Activated naive CD8-positive, alpha-beta T cell treated with anti-CD3 and anti-CD28 coated beads, Interleukin-2, amount 50 U/mL, for 16 hours (primary cell): ENCODE results near the gene RAB8B.

ENCODE experiments used
- DNase-seq: peaks from one replicate; pipeline ENCODE4 v3.0.0-alpha.2; 2020; ENCODE audit warnings: low read depth, low spot score

Gene RAB8B

DNA sequence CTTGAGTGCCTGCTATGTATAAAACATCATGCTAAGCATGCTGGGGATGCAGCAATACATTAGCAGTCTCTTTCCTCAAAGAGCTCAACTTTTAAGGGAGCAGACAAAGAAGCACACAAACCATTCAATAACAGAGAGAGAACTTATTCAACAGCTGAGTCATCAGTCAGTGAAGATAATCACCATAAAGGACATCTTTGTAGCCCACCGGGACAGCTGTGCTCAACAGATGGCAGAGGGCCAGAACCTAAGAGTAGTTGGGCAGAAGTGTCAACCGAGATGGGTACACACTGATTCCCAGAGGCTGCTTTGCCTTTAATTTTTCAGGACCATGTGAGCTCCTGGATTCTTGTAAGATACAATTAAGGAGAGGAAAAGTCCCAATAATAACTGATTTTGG is 4.2 kb upstream of the RAB8B start:
- DNase-seq = no peak

DNA sequence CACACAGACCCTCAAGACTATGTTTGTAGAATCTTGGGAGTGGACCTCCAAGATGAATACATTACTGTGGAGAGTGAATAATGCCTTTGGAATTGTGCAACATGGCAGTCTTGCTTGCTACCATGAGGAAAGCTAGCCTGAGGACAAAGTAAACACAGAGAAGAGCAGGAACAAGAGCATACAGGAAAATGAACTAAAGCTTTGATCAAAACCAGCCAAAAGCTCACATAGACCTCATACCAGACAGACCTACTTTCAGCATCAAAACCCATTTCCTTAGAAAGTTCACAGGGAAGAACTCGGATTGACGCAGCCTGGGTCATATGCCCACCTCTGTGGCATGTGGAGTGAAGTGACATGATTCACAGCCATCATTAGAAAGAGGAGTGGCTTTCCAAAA is 3.3 kb upstream of the RAB8B start:
- no peak for DNase-seq

DNA sequence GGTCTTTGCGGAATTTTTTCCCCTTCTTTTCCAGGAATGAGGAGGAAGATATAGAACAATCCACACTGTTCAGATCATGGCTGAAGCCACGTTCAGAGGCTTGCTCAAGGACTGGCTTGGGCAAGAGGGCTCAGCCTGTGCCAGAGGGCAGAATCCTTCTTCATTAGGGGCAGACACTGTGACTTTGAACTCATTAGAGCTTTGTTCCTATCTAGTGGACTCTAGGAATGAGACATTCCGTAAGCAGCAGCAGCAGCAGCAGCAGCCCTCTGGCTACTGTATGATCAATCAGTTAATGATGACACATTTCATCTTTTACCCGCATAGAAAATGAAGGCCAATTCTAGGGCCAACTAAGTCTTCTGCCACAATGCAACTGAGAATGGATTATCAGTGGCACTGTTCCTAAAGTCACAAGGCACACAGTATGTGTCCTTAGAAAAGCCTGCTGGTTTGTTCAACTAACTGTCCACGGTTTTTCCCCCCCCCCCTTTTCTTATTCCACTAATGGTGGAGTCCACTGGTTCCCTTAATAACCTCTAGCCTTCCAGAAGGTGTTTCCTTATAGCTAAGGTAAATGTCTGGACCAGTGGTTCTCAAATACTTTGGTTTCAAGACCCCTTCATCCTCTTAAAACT is 1.7 kb upstream of the RAB8B start:
- no peak for DNase-seq

DNA sequence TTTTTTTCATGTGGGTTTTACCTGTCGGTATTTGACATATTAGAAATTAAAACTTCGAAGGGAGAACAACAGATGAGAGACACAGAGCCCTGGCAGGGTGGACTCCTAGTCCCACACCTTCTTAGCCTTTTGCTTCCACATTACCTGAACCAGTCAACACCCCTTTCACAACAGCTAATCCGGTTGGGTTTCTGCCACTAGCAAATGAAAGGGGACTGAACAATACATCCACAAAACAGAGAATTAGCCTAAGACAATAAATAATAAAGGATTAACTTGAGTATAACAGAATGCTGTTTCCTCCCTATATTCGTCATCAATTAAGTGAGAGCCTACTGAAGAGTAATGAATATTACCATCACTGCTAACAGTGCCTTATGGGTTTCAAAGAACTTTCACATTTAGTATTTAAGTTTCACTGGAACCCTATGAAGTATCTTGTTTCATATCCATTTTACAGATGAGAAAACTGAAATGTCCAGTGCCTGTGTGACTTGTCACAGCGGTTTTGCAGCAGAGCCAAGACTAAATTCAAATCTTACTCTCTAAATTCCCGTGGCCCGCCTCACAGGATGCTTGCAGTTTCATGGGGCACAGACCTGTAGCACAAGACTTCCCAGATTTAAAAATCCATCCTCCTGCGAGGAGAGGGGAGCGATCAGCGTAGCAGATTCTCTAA is 1.0 kb upstream of the RAB8B start:
- no peak for DNase-seq

DNA sequence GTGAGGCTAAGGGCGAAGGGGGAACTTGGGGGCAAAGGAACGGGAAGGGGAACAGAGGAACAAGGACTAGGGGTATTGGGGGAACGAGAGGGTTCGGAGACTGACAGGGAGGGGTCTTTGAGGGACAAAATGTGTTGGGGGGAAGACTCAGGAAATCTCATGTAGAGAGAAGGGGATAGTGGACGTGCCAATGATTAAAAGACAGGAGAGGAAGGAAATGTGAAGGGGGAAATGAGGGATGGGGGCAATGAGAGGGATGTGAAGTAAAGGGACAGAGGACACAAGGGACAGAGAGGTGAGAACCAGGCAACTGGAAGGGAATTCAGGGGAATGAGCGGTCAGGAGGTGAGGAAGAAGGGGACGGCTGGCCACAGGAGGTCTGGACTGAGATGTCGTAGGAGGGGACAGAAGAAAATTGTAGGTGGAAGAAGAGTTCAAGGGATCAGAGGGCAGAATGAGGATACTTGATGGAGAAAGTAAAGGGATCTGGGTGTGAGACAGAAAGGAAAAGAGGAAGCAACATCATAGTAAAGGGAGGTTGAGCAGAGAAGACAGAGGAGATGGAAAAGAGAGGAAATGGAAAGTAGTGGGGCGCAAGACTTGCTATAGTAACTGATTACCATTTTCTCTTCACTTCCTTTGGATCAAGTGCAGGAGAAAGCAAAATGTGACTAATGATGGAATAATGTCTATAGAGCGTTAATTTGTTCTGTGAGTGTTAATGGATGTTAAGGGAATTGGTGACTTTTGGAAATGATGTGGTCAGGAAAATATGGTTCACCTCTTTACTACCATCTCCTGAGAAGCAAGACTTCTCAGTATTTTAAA is 749 bp downstream of the RAB8B start:
- DNase-seq = no peak

GRCh38 chr15:63190769-63191649 is 1.6 kb downstream of the RAB8B start:
- no peak for DNase-seq

DNA sequence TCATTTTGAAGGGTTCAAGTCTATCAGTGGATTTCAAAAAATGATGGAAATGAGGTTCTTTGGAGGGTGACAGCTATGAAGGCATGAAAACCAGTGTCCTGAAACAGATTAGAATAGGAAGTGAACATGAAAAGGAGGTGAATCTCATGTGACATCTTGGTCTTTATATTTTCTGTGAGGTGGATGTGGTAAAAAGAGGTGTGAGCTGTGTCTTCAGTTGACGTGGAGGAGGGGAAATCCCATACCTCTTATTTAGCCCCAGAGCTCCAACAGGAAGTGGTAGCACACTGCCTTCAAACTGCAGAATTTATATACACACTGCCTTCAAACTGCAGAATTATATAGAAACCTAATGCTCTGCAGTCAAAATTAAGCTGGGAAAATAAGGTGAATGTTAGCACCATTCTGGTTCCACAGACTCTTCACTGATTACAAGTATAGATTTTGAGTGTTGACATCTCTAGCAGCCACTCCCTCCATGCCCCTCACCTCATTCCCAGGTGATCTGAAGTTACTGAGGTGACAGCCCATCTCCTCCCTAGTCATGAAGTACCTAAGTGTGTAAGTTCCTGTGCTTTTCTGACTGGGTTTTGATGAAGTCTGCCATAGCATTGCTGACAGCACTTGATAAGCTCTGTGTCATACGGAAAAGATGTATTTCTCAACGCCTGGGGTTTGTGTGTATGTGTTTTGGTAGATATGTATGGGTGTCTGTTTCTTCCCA is 2.7 kb downstream of the RAB8B start:
- DNase-seq = peak; percentile 9

- DNase-seq = no peak
Observed at GRCh38 chr15:63192619-63193206, 3.3 kb downstream of the RAB8B start.

GRCh38 chr15:63194302-63194701 is 4.9 kb downstream of the RAB8B start:
- DNase-seq = no peak

- DNase-seq = no peak
Observed at GRCh38 chr15:63194880-63195568, 5.6 kb downstream of the RAB8B start.

GRCh38 chr15:63195569-63196015 is 6.2 kb downstream of the RAB8B start:
- no peak for DNase-seq

DNA sequence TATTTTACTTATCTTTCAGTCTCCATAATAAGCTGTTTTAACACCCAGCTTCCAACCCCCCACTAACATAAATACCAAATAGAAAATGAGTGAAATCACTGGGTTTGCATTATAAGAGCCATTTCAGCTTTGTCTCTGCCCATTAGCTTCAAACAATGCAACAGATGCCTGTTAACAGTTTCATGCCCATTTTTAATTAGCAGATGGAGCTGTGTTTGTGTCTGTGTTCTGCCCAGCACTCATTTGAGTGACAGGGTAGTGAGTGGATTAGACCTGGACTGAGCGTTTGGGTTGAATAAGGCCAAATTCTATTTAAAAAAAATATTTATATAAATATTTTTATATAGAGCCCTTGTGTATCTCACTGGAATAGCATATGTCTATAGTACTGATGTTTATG is 7.4 kb downstream of the RAB8B start:
- no peak for DNase-seq

DNA sequence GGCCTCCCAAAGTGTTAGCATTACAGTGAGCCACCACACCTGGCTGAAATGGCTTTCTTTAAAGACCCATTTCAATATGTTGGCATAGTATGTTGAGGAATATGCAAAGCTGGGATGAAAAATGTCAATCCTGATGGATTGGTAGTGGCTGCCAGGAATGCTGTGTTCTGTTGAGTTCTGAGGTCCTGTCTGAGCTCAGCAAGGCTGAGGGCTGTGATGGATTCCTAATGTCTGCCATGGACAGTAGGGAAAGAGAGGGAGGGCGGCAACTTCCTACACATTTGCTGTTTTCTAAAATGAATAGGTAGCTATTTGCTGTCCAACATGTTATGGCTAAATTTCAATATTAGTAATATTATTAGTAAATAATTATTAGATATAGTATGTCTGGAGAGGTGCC is 8.2 kb downstream of the RAB8B start:
- no peak for DNase-seq

GRCh38 chr15:63198371-63199250 is 9.2 kb downstream of the RAB8B start:
- DNase-seq = no peak

DNA sequence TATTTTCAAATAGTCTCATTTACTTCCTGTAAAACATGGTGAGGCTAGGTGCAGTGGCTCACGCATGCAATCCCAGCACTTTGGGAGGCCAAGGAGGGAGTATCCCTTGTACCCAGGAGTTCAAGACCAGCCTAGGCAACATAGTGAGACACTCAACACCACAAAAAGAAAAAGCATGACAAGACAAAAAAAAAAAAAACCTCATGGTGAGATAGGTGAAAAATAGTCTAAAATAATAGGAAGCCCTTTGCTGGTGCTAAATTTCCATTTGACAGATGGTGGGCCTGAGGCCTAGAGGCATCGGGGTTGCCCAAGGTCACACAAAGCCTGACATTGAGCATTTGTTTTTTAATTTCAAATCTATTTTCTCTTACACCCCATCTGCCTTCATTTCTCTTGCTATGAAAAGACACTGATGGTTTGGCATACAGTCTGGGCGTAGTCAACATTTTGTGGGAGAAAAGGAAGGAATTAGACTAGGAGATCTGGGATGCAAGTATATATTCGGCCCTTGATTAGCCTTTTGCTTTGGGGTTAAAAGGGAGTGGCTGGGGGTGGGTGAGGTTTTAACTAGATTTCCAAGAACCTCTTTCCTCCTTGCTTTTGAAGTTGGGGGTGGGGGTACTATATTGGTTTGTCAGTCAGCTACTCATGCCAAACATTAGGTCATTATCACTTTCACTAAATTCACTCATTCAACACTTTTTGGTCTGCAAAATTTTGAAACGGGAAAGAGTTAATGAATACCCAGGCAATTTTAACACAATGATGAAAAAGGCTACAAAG is 11.3 kb downstream of the RAB8B start:
- DNase-seq = no peak

GRCh38 chr15:63202861-63203260 is 13.5 kb downstream of the RAB8B start:
- DNase-seq = no peak

DNA sequence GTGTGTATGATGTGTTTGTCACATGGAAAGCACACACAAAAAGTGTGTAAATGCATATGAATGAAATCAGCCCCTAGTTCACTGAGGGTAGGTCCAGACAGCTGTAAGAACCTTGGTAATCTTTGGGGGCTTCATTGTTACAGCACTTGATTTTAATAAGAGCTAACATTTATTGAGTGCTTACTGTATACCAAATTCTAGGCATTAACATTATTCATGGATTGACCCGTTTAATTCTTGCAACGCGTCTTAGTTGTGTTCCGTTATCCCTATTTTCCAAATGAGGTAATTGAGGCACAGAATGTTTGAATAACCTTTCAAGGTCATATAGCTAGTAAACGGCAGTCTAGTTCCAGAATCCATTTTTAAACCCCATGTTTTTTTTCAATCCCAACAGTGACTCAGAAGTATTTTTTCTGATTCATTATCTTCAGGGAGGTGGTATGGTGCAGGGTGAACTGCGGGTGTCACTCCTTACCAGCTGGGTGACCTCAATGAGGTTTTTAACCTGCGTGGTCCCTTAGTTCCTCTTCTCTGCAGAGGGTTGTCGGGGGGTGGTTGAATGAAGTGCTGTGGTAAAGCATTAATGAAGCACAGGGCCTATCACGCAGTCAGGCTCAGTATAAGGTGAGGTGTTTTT is 14.2 kb downstream of the RAB8B start:
- peak; percentile 6 for DNase-seq

DNA sequence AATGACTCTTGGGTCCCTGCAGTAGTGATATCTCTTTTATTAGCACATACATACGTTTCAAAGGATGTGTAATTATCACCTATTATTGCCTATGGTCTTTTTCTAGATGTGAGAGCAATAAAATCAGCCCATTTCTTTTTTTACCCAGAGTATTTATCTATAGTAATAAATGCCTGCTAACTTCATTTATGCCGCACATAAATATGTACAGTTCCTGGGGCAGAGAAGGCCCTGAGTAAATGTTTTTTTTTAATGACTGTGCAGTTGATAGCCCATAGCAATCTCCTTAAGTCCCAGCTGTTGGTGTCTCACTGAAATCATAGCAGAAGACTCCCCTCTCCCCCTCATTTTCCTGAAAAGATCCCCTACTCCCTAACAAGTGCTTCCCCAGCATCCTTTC is 16.7 kb downstream of the RAB8B start:
- no peak for DNase-seq
